Caki2 (cell line): Measurements from ENCODE around the gene PNKD. TPM values are rescaled to one million over a fixed set of nuclear protein-coding genes. Genes with fewer than 3 reads are reported as not detected.
"Not testable (repeated sequence)": the region's sequence is repeated elsewhere in the genome, so short reads cannot be mapped to it uniquely, and the experiment has no call there.

Experiments
- DNase-seq: peaks from one replicate; pipeline ENCODE4 v3.0.0-alpha.2; 2015; ENCODE audit warnings: low read depth
- in situ Hi-C: cut with HindIII; loops from 2 replicates; pipeline ENCODE4 v1.10.0; 2016; ENCODE audit warnings: low sequenced_read_pairs, low pct_unique_long_range_greater_than_20kb, mixed read lengths
- total RNA-seq: library from RNA; depleted of rRNA; stranded (reverse); fragments of >200 nt; shearing (Covaris generic); gene quantifications from 2 replicates; pipeline ENCODE4 v1.2.3, GENCODE V29; 2014; ENCODE audit warnings: low replicate concordance

Gene PNKD
- total RNA-seq, 1 experiment from 2014 or later = 75.8 TPM

DNA sequence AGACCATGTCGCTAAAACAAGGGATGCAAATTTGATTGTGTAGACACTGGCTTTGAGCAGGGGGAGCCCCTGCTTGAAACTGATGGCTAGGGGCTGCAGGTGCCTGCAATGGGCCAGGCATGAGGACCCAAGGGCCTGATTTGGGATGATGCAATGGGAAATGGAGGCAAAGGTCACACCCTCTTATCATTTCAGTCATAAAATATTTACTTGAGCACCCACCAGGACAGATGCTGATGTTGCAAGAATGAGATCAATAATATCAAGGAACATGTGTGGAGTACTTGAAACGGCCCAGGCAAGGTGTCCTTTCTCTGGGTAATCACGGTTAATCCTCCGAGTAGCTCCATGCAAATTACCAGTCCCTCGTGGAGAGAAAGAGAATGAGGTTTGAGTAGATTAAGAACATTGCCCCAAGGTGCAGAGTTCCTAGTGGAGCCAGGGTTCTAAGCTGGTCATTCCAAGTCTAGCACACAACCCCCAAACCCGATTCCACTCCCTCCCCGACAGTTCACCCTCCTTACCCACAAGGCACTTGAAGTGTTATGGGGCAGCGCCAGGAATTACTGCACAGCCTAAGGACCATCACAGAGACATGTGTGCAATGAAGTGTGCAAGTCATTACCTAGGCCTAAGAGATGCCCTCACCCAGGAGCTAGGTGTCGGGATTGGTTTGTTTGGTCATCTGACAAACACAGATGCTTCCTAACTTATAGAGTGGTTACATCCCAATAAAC, 36.0 kb downstream of the PNKD start:
- in situ Hi-C loops = no loop called here
- no peak for DNase-seq

- in situ Hi-C loops = no loop called here
- no peak for DNase-seq
Observed at GRCh38 chr2:218307415-218308090, 37.2 kb downstream of the PNKD start.

GRCh38 chr2:218310853-218311540, 40.7 kb downstream of the PNKD start:
- in situ Hi-C loops = no loop called here

GRCh38 chr2:218311541-218312266, 41.4 kb downstream of the PNKD start:
- DNase-seq, in situ Hi-C loops: not testable (repeated sequence)

More at GRCh38 chr2:218310853-218311540, 40.7 kb downstream of the PNKD start:
- DNase-seq = no peak

GRCh38 chr2:218312267-218312756, 42.0 kb downstream of the PNKD start:
- no peak for DNase-seq
- in situ Hi-C loops = no loop called here

DNA sequence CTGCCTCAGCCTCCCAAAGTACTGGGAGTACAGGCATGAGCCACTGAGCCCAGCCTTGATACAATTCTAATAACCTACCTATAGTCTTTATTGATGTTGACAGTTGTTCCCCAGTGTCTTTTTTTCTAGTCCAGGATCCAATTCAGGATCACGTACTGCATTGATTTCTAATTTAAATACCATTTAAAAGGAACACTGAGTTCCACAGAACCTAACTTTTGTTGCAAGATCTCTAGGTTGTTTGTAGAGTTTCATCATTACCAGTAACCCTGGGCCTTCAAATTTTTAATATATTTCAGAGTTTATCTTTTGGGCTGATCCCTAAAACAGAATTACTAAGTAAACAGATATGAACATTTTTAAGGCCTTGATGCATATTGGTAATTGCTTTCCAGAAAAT, 43.0 kb downstream of the PNKD start:
- no peak for DNase-seq
- in situ Hi-C loops = no loop called here

DNA sequence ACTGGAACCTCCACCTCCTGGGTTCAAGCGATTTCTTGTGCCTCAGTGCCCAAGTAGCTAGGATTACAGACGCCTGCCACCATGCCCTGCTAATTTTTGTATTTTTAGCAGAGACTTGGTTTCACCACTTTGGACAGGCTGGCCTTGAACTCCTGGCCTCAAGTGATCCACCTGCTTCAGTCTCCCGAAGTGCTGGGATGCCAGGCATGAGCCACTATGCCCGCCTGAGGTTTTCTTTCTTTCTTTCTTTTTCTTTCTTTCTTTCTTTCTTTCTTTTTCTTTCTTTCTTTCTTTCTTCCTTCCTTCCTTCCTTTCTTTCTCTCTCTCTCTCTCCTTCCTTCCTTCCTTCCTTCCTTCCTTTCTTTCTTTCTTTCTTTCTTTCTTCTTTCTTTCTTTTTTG, 44.4 kb downstream of the PNKD start:
- DNase-seq, in situ Hi-C loops: not testable (repeated sequence)

- in situ Hi-C loops = no loop called here
- DNase-seq = no peak
Observed at GRCh38 chr2:218315397-218315796, 45.1 kb downstream of the PNKD start.

GRCh38 chr2:218317303-218317630, 46.9 kb downstream of the PNKD start:
- DNase-seq = no peak
- in situ Hi-C loops = no loop called here

DNA sequence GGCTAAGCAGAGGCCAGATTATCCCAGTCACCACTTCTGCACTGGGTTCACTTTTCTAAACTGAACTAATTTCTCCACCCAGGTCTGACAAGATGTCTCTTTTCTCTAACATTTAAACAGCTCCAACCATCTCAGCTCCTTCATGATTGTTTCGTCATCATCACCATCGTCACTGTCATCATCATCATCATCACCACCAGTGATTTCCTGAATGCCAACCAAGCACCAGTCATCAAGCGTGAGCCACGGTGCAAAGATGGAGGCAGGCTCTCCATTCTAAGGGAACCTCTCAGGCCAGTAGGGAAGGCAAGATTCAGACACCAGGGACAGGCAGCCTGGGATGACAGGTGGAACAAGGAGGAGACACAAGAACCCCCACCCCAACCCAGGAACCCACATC, 47.5 kb downstream of the PNKD start:
- no peak for DNase-seq
- in situ Hi-C loops = no loop called here

GRCh38 chr2:218318241-218318640, 47.9 kb downstream of the PNKD start:
- in situ Hi-C loops = no loop called here
- no peak for DNase-seq

GRCh38 chr2:218319813-218320365, 49.6 kb downstream of the PNKD start:
- in situ Hi-C loops = no loop called here
- DNase-seq = no peak

DNA sequence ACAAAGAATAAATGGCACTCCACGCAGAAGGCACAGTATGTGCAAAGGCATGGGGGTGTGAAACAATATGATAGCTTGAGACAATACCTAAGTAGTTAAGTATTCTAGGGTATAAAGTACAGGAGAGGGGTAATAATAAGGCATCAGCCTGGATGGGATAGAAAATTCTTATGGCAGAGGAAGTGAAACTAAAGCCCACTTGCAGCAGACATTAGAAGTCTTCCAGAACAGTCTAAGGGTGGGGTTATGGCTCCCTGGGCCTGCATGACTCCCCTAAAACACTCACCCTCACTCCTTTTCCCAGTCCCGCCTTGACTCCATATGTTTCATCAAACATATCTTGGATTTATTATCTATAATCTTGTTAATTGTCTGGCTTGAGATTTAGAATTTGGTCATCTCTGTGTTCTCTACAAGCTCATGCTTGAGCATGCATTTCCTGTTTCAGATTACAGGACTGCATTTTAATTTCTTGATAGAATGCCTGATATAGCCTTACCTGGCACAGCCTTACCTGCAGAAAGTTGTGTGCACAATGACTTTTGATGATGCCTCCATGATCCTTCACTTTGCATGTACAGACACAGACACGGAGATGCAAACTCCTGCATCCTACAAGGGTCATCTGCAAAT, 50.5 kb downstream of the PNKD start:
- DNase-seq = no peak
- in situ Hi-C loops = no loop called here

DNA sequence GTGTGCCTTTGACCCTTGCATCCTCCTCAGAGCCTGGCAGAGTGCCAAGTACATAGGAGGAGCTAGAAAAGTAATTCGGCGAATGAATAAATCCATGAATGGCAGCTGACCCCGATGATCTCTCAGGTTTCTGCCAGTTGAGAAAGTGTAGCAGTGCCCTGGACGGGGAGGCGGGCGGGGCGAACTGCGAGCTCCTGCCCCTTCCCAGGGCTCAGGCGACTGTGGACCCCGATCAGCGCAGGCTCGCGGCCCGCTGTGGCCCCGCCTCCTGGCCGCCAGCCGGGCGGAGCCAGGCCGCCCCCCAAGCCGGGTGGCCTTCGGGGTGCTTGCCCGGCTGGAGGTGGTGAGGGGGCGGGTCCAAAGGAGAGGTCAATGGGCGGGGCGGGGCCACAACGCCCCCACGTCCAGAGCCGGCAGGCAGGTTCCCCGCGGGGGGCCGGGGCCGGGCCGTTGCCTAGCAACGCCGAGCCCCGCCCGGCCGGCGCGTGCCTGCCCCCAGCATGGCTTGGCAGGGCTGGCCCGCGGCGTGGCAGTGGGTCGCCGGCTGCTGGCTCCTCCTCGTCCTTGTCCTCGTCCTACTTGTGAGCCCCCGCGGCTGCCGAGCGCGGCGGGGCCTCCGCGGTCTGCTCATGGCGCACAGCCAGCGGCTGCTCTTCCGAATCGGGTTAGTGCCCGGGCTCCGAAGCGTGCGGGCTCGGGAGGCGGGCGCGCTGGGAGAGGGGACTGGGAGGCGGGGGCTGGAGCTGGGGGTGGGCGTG, 52.6 kb downstream of the PNKD start:
- peak; percentile 100 for DNase-seq
- in situ Hi-C loops = no loop called here

- peak; percentile 88 for DNase-seq
- in situ Hi-C loops = no loop called here
Observed at GRCh38 chr2:218323526-218324472, 53.5 kb downstream of the PNKD start.

GRCh38 chr2:218325566-218326160, 55.3 kb downstream of the PNKD start:
- DNase-seq = no peak
- in situ Hi-C loops = no loop called here
